Cardiac muscle cell (in vitro differentiated cells and primary cell): ENCODE results near the gene NPR3. TPM values are rescaled to one million over a fixed set of nuclear protein-coding genes. Genes with fewer than 3 reads are reported as not detected.

Source experiments
- DNase-seq, 2 donors: peaks; one replicate each; pipeline versions ENCODE4 v3.0.0 to v3.0.0-alpha.2; 2010 to 2017; ENCODE audit warnings: low read depth in 1 of 2, low spot score in 1 of 2
- H3K27ac ChIP-seq: fragments of 200-600 bp; sonication (generic); 2 replicates; pipeline ENCODE4 v1.5.1; 2016
- H3K27me3 ChIP-seq: fragments of 200-600 bp; sonication (generic); 2 replicates; pipeline ENCODE4 v1.6.0; 2016; ENCODE audit warnings: control low read depth
- H3K36me3 ChIP-seq: fragments of 200-600 bp; sonication (generic); 2 replicates; pipeline ENCODE4 v1.5.1; 2016; ENCODE audit warnings: control low read depth
- H3K4me1 ChIP-seq: fragments of 200-600 bp; sonication (generic); 2 replicates; pipeline ENCODE4 v1.8.1; 2017; ENCODE audit warnings: low read depth, mild to moderate bottlenecking, mixed run types
- H3K4me3 ChIP-seq: fragments of 200-600 bp; sonication (generic); 2 replicates; pipeline ENCODE4 v1.5.1; 2016; ENCODE audit warnings: mild to moderate bottlenecking
- H3K9me3 ChIP-seq: fragments of 200-600 bp; sonication (generic); 2 replicates; pipeline ENCODE4 v1.5.1; 2017; ENCODE audit warnings: low read depth, mild to moderate bottlenecking, control low read depth
- CTCF ChIP-seq: IDR thresholded peaks from 2 replicates; pipeline ENCODE4 v1.5.1; 2012; ENCODE audit warnings: low read depth, mild to moderate bottlenecking, low read length
- polyA plus RNA-seq: library from polyadenylated mRNA; unstranded; fragments of >200 nt; fragmentation: Nextera tagmentation; extraction: Ambion mirVana; gene quantifications from 2 replicates; pipeline ENCODE4 v1.2.1, GENCODE V29; 2016
- total RNA-seq: library from RNA; depleted of rRNA; stranded (reverse); fragments of >200 nt; gene quantifications from 2 replicates; pipeline ENCODE4 v1.2.3, GENCODE V29; 2016

NPR3 gene
- total and polyA plus RNA-seq, 2 experiments from 2014 or later = 0.23 to 2.7 TPM

GRCh38 chr5:32834251-32834650, 123.1 kb downstream of the NPR3 start:
- Histone ChIP-seq H3K27ac (no peak overlapping the region), H3K36me3 (no peaks in the 10 kb centered on the region), H3K27me3 (no peaks in the 10 kb centered on the region), H3K4me3 (no peak overlapping the region), H3K4me1 (peaks cover 7% of the 10 kb centered on the region), H3K9me3 (no peaks in the 10 kb centered on the region)
- TF ChIP-seq CTCF = no peak
- no peak for DNase-seq

GRCh38 chr5:32836176-32836575, 125.1 kb downstream of the NPR3 start:
- Histone ChIP-seq H3K36me3 (no peaks in the 10 kb centered on the region), H3K4me3 (no peak overlapping the region), H3K4me1 (peaks cover 7% of the 10 kb centered on the region), H3K9me3 (no peaks in the 10 kb centered on the region), H3K27ac (no peak overlapping the region), H3K27me3 (no peaks in the 10 kb centered on the region)
- TF ChIP-seq CTCF = no peak
- DNase-seq = no peak

GRCh38 chr5:32837211-32837610, 126.1 kb downstream of the NPR3 start:
- no peaks in the 10 kb centered on the region for H3K9me3 ChIP-seq
- peaks cover 7% of the 10 kb centered on the region for H3K4me1 ChIP-seq
- no peaks in the 10 kb centered on the region for H3K36me3 ChIP-seq
- no peak overlapping the region for H3K27ac ChIP-seq
- no peak overlapping the region for H3K4me3 ChIP-seq
- TF ChIP-seq CTCF = no peak
- no peak for DNase-seq
- no peaks in the 10 kb centered on the region for H3K27me3 ChIP-seq

- no peak for TF ChIP-seq CTCF
- H3K4me1 ChIP-seq = peaks cover 7% of the 10 kb centered on the region
- no peak overlapping the region for H3K4me3 ChIP-seq
- H3K36me3 ChIP-seq = no peaks in the 10 kb centered on the region
- H3K27ac ChIP-seq = no peak overlapping the region
- H3K27me3 ChIP-seq = no peaks in the 10 kb centered on the region
- no peaks in the 10 kb centered on the region for H3K9me3 ChIP-seq
- no peak for DNase-seq
Measured at GRCh38 chr5:32839106-32839505, 128.0 kb downstream of the NPR3 start.

GRCh38 chr5:32840606-32841005, 129.5 kb downstream of the NPR3 start:
- H3K27ac ChIP-seq = no peak overlapping the region
- H3K4me3 ChIP-seq = no peak overlapping the region
- no peaks in the 10 kb centered on the region for H3K9me3 ChIP-seq
- peak in 1 of 2 donors; percentile 19 for DNase-seq
- no peak for TF ChIP-seq CTCF
- peaks cover 7% of the 10 kb centered on the region for H3K4me1 ChIP-seq
- H3K27me3 ChIP-seq = no peaks in the 10 kb centered on the region
- no peaks in the 10 kb centered on the region for H3K36me3 ChIP-seq

Other genes starting within 250 kb of the NPR3 start
- 118 and 135 TPM in 2 replicates for gene SUB1, start 125.8 kb upstream of the NPR3 start, total RNA-seq
- 415 and 445 TPM in 2 replicates for gene SUB1, start 125.8 kb upstream of the NPR3 start, polyA plus RNA-seq